ENCODE data around the gene ERBB2.

The ERBB2 gene

DNA sequence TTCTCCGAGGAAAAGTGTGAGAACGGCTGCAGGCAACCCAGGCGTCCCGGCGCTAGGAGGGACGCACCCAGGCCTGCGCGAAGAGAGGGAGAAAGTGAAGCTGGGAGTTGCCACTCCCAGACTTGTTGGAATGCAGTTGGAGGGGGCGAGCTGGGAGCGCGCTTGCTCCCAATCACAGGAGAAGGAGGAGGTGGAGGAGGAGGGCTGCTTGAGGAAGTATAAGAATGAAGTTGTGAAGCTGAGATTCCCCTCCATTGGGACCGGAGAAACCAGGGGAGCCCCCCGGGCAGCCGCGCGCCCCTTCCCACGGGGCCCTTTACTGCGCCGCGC, at the start of gene ERBB2:
TSS of gene ERBB2 (plus strand) at position 247 of the 330 bp plus-strand sequence. CDS start 175 bp downstream, outside the sequence.
- DNase-seq, result no peak

GRCh38 chr17:39650121-39650579, 49.7 kb upstream of the ERBB2 start:
- DNase-seq, result no peak

- no peak for DNase-seq
These were observed 47.8 kb upstream of the ERBB2 start for GRCh38 chr17:39651923-39652586.

- no peak for DNase-seq
These were observed 47.1 kb upstream of the ERBB2 start for GRCh38 chr17:39652587-39653315.

DNA sequence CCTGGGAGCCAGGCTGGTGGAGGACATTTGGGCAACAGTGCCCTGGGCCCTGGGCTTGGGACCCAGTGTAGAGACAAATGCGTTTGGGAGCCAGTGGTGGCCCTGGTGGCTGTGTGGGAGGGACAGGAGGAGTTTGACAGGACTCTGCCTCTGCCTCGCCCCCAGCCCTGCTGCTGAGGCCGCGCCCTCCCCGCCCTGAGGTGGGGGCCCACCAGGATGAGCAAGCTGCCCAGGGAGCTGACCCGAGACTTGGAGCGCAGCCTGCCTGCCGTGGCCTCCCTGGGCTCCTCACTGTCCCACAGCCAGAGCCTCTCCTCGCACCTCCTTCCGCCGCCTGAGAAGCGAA, 46.6 kb upstream of the ERBB2 start:
- no peak for DNase-seq

- peak in 1 of 2 experiments; percentile 37 for DNase-seq
These were observed 46.1 kb upstream of the ERBB2 start for GRCh38 chr17:39653662-39654331.

DNA sequence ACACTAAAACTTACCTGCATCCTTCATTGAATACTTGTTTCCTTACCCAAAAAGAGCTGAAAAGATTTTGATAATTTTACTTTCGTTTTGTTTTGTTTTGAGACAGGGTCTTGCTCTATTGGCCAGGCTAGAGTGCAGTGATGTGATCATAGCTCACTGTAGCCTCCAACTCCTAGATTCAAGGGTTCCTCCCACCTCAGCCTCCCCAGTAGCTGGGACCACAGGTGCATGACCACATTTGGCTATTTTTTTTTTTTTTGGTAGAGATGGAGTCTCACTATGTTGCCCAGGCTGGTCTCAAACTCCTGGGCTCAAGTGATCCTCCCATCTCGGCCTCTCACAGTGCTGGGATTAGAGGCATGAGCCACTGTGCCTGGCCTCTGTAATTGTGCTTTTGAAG, 44.8 kb upstream of the ERBB2 start:
- DNase-seq, result no peak

- no peak for DNase-seq
These were observed 41.5 kb upstream of the ERBB2 start for GRCh38 chr17:39658346-39658745.

GRCh38 chr17:39658760-39659159, 41.1 kb upstream of the ERBB2 start:
- no peak for DNase-seq

- no peak for DNase-seq
These were observed 40.4 kb upstream of the ERBB2 start for GRCh38 chr17:39659279-39660010.

DNA sequence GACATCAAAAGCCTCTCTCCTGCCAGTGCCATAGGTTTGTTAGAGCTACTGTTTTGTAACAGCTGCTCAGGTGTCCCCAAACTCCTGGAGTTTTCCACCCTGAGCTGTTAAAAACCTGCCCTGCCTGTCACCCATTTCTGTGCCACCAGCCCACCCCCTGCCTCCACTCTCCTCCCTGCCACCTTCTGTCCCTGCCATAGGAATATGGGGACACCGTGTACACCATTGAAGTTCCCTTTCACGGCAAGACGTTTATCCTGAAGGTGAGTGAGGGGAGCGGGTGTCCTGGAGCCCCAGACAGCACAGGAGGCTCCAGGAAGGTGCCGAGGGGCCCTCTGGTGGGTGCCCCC, 39.9 kb upstream of the ERBB2 start:
- no peak for DNase-seq

DNA sequence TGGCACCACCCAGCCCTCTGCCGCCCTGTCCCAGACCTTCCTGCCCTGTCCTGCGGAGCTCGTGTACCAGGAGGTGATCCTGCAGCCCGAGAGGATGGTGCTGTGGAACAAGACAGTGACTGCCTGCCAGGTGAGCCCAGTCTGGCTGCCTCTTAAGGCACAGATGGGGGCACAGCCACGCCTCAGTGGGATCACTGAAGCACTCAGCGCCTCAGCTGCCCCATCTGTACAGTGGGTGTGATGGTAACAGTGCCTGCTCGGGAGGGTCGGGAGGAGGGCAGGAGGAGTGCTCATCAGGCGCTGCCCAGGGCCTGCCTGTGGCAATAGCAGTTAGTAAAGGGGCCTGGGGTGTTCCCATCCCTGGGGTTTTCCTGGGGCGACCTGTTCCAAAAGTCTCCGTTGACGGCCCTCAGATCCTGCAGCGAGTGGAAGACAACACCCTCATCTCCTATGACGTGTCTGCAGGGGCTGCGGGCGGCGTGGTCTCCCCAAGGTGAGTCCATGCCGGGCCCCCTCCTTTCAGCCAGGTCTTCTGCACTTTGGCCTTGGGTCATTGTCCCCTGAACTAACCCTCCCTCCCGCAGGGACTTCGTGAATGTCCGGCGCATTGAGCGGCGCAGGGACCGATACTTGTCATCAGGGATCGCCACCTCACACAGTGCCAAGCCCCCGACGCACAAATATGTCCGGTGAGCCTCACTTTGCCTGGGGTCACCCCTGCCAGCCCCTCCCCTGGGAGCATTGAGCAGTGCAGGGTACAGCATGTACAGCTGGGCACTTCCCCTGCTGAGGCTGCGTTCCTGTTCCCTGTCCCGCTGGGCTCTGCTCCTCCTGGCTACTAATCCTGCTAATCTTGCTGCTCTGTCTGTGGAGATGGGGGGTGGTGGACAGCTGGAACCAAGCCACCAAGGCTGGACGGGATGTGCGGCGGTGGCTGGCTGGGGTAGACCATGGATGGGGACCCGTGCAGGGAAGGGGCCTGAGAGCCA, 39.2 kb upstream of the ERBB2 start:
- DNase-seq, result no peak

DNA sequence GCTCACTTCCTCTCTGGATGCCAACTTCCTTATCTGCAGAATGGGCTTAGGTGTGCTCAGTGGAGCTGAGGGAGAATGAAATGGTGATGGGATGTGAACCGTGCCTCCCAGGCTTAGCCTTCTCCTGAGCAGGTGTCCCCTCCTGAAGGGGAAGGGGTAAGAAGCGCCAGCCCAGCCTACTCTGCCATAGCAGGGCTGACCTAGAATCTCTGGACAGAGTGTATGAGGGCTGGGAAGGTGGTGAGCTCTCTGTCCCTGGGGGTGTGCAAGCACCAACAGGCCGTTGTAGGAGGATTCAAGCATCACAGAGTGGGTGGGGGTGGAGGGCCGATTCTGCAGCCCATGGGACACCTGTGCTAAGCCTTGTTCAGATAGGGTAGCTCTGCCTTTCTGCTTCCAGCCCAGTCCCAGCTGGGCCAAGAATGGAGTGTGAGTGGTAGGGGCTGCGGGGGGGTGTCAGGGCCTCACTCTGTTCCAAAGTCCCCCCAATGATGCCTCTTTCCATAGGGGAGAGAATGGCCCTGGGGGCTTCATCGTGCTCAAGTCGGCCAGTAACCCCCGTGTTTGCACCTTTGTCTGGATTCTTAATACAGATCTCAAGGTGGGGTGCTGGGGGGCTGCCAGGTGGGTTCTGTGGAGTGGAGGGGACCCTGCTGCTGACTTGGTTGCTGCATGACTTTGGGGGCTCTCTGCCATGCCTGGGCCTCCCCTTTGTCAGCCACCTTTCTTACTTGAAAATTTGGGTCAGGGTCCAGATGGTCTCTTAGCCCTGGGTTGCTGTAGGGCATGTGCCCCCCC, 37.9 kb upstream of the ERBB2 start:
- no peak for DNase-seq

GRCh38 chr17:39662551-39663339, 37.1 kb upstream of the ERBB2 start:
- DNase-seq, result no peak

DNA sequence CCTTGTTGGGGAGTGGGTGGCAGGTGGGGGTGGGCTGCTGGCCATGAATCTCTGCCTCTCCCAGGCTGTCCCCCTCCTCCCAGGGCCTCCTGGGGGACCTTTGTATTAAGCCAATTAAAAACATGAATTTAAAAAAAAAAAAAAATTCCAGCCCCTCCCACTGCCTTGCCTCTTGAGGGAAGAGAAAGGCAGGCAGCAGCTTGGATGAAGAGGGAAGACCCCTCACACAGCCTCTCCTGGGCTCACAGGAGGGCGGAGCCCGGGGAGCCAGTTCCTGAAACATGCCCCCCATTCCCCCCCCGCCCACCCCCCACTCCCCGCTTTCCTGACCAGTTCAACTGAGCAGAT, 36.5 kb upstream of the ERBB2 start:
- DNase-seq, result no peak

GRCh38 chr17:39663688-39664580, 35.9 kb upstream of the ERBB2 start:
- no peak for DNase-seq

- no peak for DNase-seq
These were observed 35.0 kb upstream of the ERBB2 start, which contains the start of gene TCAP for GRCh38 chr17:39664581-39665561. Gene TCAP (plus strand): TSS chr17:39665349. CDS start chr17:39665360, 11 bp downstream.

DNA sequence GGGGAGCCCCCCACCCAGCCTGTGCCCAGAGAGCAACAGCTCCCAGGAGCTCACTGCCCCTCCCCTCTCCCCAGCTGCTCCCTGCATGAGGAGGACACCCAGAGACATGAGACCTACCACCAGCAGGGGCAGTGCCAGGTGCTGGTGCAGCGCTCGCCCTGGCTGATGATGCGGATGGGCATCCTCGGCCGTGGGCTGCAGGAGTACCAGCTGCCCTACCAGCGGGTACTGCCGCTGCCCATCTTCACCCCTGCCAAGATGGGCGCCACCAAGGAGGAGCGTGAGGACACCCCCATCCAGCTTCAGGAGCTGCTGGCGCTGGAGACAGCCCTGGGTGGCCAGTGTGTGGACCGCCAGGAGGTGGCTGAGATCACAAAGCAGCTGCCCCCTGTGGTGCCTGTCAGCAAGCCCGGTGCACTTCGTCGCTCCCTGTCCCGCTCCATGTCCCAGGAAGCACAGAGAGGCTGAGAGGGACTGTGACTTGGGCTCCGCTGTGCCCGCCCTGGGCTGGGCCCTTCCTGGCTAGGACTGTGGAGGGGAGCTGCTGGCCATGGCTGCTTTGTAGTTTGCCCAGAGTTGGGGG, 34.1 kb upstream of the ERBB2 start:
- DNase-seq, result no peak

Data from NCI-H187 (cell line).